Nephron progenitor cell (in vitro differentiated cells): ENCODE measurements around the gene ADRA2A.

Experiments
- DNase-seq: peaks from one replicate; pipeline ENCODE4 v3.0.0; 2021
- H3K27ac Mint-ChIP-seq: 2 replicates; pipeline ENCODE4 v1.8.0; 2021; ENCODE audit warnings: mild to moderate bottlenecking, moderate library complexity, mixed read lengths
- H3K27me3 Mint-ChIP-seq: 2 replicates; pipeline ENCODE4 v1.8.0; 2021; ENCODE audit warnings: mild to moderate bottlenecking, low read depth, mixed read lengths; ENCODE audit not compliant: poor library complexity
- H3K36me3 Mint-ChIP-seq: 2 replicates; pipeline ENCODE4 v1.8.0; 2021; ENCODE audit warnings: low read depth, mixed read lengths
- H3K4me1 Mint-ChIP-seq: 2 replicates; pipeline ENCODE4 v1.8.0; 2021; ENCODE audit warnings: mixed read lengths
- H3K4me3 Mint-ChIP-seq: 2 replicates; pipeline ENCODE4 v1.8.0; 2021; ENCODE audit warnings: mild to moderate bottlenecking, moderate library complexity, mixed read lengths
- H3K9me3 Mint-ChIP-seq: 2 replicates; pipeline ENCODE4 v1.8.0; 2021; ENCODE audit warnings: mild to moderate bottlenecking, moderate library complexity, mixed read lengths
- CTCF ChIP-seq: fragments of 200-600 bp; sonication (generic); IDR thresholded peaks from 2 replicates; pipeline ENCODE4 v1.5.0; 2021; ENCODE audit warnings: antibody characterized with exemption

ADRA2A gene

GRCh38 chr10:111039522-111039921 is 37.3 kb upstream of the ADRA2A start:
- no peak overlapping the region for H3K27ac Mint-ChIP-seq
- H3K27me3 Mint-ChIP-seq, result no peaks in the 10 kb centered on the region
- no peak for DNase-seq
- peaks cover 73% of the 10 kb centered on the region for H3K9me3 Mint-ChIP-seq
- no peaks in the 10 kb centered on the region for H3K4me1 Mint-ChIP-seq
- no peak for TF ChIP-seq CTCF
- H3K4me3 Mint-ChIP-seq, result no peak overlapping the region
- H3K36me3 Mint-ChIP-seq, result peaks cover 13% of the 10 kb centered on the region

GRCh38 chr10:111057006-111057405 is 19.8 kb upstream of the ADRA2A start:
- no peak overlapping the region for H3K27ac Mint-ChIP-seq

GRCh38 chr10:111063471-111063870 is 13.4 kb upstream of the ADRA2A start:
- Mint-ChIP-seq H3K36me3 (no peaks in the 10 kb centered on the region), H3K9me3 (peaks cover 3% of the 10 kb centered on the region)

More at GRCh38 chr10:111057006-111057405, 19.8 kb upstream of the ADRA2A start:
- H3K4me3 Mint-ChIP-seq, result no peak overlapping the region
- H3K4me1 Mint-ChIP-seq, result no peaks in the 10 kb centered on the region
- peaks cover 3% of the 10 kb centered on the region for H3K27me3 Mint-ChIP-seq
- peaks cover 26% of the 10 kb centered on the region for H3K9me3 Mint-ChIP-seq
- H3K36me3 Mint-ChIP-seq, result no peaks in the 10 kb centered on the region
- TF ChIP-seq CTCF, result no peak
- no peak for DNase-seq

GRCh38 chr10:111072232-111072631 is 4.6 kb upstream of the ADRA2A start:
- Mint-ChIP-seq H3K27ac (no peak overlapping the region), H3K4me1 (no peaks in the 10 kb centered on the region), H3K9me3 (peaks cover 3% of the 10 kb centered on the region), H3K4me3 (no peak overlapping the region), H3K36me3 (no peaks in the 10 kb centered on the region), H3K27me3 (peaks cover 48% of the 10 kb centered on the region)
- DNase-seq, result no peak
- no peak for TF ChIP-seq CTCF

More at GRCh38 chr10:111063471-111063870, 13.4 kb upstream of the ADRA2A start:
- no peak for DNase-seq
- Mint-ChIP-seq H3K4me1 (no peaks in the 10 kb centered on the region), H3K27me3 (peaks cover 19% of the 10 kb centered on the region), H3K27ac (no peak overlapping the region), H3K4me3 (no peak overlapping the region)
- no peak for TF ChIP-seq CTCF

GRCh38 chr10:111075577-111076185 is 1.1 kb upstream of the ADRA2A start:
- Mint-ChIP-seq H3K9me3 (peaks cover 9% of the 10 kb centered on the region), H3K27me3 (peaks cover 75% of the 10 kb centered on the region), H3K27ac (no peak overlapping the region), H3K4me1 (peaks cover 16% of the 10 kb centered on the region), H3K36me3 (no peaks in the 10 kb centered on the region), H3K4me3 (peak overlapping the region; percentile 65)
- no peak for DNase-seq
- TF ChIP-seq CTCF, result no peak

GRCh38 chr10:111076191-111076681 is 593 bp upstream of the ADRA2A start:
- peak; percentile 87 for TF ChIP-seq CTCF
- Mint-ChIP-seq H3K27me3 (peaks cover 78% of the 10 kb centered on the region), H3K27ac (peak overlapping the region; percentile 48), H3K4me3 (peak overlapping the region; percentile 85), H3K36me3 (no peaks in the 10 kb centered on the region), H3K9me3 (peaks cover 9% of the 10 kb centered on the region), H3K4me1 (peaks cover 16% of the 10 kb centered on the region)
- DNase-seq, result peak; percentile 92
